Right lobe of liver (tissue), 4 donors: ENCODE measurements around the gene PGBD2.

Source experiments
- POLR2A ChIP-seq: fragments of 450-650 bp; IDR thresholded peaks from one replicate; pipeline ENCODE4 v1.6.1; 2017; ENCODE audit warnings: antibody characterized with exemption, mild to moderate bottlenecking
- TF ChIP-seq, protein P1 (sequence below), 4 donors: fragments of 200-600 bp in 3 of 4; fragments of 450-650 bp in 1 of 4; IDR thresholded peaks; one replicate each; pipeline versions ENCODE4 v1.5.1 to v1.8.0; 2016 to 2022; ENCODE audit warnings: antibody characterized with exemption in 4 of 4, mild to moderate bottlenecking in 2 of 4
- donor health status: DM: no; HTN: no; CAD: no.
- donor health status: DM: no; HTN: no; CAD: no.
- donor health status: DM: no; HTN: yes; CAD: no.

DNA sequence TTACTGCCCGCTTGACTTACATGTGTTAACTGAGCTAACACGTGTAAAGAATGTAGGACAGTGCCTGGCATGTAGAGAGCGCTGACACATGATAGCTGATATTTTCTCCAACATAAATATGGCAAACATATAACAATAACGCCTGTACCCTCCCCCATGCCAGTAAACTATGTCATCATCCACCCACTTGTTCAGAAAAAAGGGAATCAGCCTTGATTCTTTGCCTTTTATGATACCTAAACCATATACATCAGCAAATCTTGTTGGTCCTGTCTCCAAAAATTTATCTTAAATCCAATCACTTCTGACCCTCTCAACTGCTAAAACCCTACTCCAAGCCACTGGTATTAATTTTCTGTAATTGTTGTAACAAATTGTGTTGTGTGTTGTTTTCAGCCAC, 46.0 kb upstream of the PGBD2 start:
- TF ChIP-seq, protein P1, sequence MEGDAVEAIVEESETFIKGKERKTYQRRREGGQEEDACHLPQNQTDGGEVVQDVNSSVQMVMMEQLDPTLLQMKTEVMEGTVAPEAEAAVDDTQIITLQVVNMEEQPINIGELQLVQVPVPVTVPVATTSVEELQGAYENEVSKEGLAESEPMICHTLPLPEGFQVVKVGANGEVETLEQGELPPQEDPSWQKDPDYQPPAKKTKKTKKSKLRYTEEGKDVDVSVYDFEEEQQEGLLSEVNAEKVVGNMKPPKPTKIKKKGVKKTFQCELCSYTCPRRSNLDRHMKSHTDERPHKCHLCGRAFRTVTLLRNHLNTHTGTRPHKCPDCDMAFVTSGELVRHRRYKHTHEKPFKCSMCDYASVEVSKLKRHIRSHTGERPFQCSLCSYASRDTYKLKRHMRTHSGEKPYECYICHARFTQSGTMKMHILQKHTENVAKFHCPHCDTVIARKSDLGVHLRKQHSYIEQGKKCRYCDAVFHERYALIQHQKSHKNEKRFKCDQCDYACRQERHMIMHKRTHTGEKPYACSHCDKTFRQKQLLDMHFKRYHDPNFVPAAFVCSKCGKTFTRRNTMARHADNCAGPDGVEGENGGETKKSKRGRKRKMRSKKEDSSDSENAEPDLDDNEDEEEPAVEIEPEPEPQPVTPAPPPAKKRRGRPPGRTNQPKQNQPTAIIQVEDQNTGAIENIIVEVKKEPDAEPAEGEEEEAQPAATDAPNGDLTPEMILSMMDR (IDR thresholded peaks at IDR 0.05): no peak
- TF ChIP-seq POLR2A: no peak
